RWPE1 (cell line): ENCODE measurements around the gene ARMC2.
"Not testable (repeated sequence)": the region's sequence is repeated elsewhere in the genome, so short reads cannot be mapped to it uniquely, and the experiment has no call there.

ENCODE experiments used
- CTCF ChIA-PET: fragments of 350-600 bp; sonication (Branson Sonifier 250); formaldehyde crosslinking; extraction: SDS; loops from one replicate; lab custom pipeline; 2021; lab: Yijun Ruan, JAX
- POLR2A ChIA-PET: fragments of 400-600 bp; formaldehyde crosslinking; extraction: SDS; loops from one replicate; lab custom pipeline; 2020; ENCODE audit warnings: antibody characterized with exemption; ENCODE audit not compliant: low non-redundant PET; lab: Yijun Ruan, JAX
- DNase-seq: peaks from one replicate; pipeline ENCODE4 v3.0.0; 2012; ENCODE audit warnings: low spot score
- H3K27ac ChIP-seq: fragments of 450-650 bp; 2 replicates; pipeline ENCODE4 v1.5.1; 2017
- CTCF ChIP-seq: fragments of 450-650 bp; conservative IDR thresholded peaks from 2 replicates; pipeline ENCODE4 v1.5.1; 2017; ENCODE audit warnings: low read depth, mild to moderate bottlenecking

The ARMC2 gene

GRCh38 chr6:108877046-108877751, 29.0 kb downstream of the ARMC2 start:
- CTCF ChIA-PET = interaction anchor here (0.5 to 0.7 kb wide), 2 partner anchors 9 to 1686 kb away, joined by 3 to 4 read pairs; no protein-coding TSS in a partner anchor
- POLR2A ChIA-PET = interaction anchor here (0.5 kb wide), 1 partner anchor 660 kb away, joined by 3 read pairs; no protein-coding TSS in a partner anchor
- DNase-seq = no peak
- H3K27ac ChIP-seq = no peak overlapping the region
- no peak for TF ChIP-seq CTCF

- DNase-seq = no peak
- CTCF ChIA-PET = no interaction called here
- TF ChIP-seq CTCF = no peak
- no peak overlapping the region for H3K27ac ChIP-seq
- POLR2A ChIA-PET = no interaction called here
Observed at GRCh38 chr6:108878942-108879341, 30.7 kb downstream of the ARMC2 start.

GRCh38 chr6:108883172-108883571, 35.0 kb downstream of the ARMC2 start:
- ChIA-PET POLR2A (no interaction called here), CTCF (interaction anchor here (1.0 kb wide), 1 partner anchor 341 kb away, joined by 6 read pairs; no protein-coding TSS in a partner anchor)
- no peak for DNase-seq
- no peak for TF ChIP-seq CTCF
- no peak overlapping the region for H3K27ac ChIP-seq

- CTCF ChIA-PET = no interaction called here
- H3K27ac ChIP-seq = no peak overlapping the region
- no peak for DNase-seq
- TF ChIP-seq CTCF = no peak
- POLR2A ChIA-PET = no interaction called here
Observed at GRCh38 chr6:108884211-108885059, 36.2 kb downstream of the ARMC2 start.

- DNase-seq = no peak
- ChIA-PET CTCF (no interaction called here), POLR2A (no interaction called here)
- TF ChIP-seq CTCF = no peak
- no peak overlapping the region for H3K27ac ChIP-seq
Observed at GRCh38 chr6:108888052-108888451, 39.8 kb downstream of the ARMC2 start.

GRCh38 chr6:108888745-108889144, 40.5 kb downstream of the ARMC2 start:
- DNase-seq = no peak
- no peak overlapping the region for H3K27ac ChIP-seq
- CTCF ChIA-PET = no interaction called here
- POLR2A ChIA-PET = no interaction called here
- TF ChIP-seq CTCF = no peak

- CTCF ChIA-PET = not testable (repeated sequence)
Observed at GRCh38 chr6:108890898-108891297, 42.7 kb downstream of the ARMC2 start.

More at GRCh38 chr6:108890898-108891297, 42.7 kb downstream of the ARMC2 start:
- H3K27ac ChIP-seq, POLR2A ChIA-PET, DNase-seq: not testable (repeated sequence)
